Measurements from ENCODE around the gene UGT1A9. TPM values are rescaled to one million over a fixed set of nuclear protein-coding genes. Genes with fewer than 3 reads are reported as not detected.

The UGT1A9 gene
- total RNA-seq, 2 donors from 2014 or later = not detected

DNA sequence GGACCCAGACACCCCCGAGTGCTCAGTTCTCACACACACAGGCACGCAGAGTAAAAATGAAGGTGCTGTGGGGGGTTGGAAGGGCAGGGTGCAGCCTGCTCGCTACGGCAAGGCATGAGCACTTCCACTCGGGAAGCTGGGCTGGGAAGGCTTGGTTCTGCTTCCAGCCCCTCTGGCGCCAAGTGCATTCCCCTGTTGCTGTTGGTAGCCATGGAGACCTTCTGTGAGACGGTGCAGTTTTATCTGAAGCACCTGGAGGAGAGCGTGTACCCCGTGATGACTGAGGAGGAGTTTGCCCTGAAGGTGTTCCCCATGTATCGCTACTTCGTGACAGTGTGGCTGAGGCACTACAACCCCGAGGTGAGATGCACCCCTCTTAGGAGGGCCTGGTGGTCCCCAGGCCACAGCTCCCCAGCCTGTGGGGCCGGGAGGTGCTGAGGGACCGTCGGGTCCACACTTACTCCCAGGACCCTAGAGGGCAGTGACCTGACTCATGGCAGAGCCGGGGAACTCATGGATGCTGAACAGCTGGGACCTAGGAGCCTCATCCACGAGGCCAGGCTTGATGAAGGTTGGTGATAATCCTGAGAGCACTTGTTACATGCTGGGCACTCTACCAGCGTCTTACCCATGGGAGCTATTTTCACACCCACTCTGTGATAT lies 121.9 kb downstream of the UGT1A9 start:
- intact Hi-C loops (cut with DNase I) = no loop called here
- WGBS = 73% methylated on average over 18 of the region's 18 CpGs
- no peaks in the 10 kb centered on the region for H3K27me3 ChIP-seq (replicated peaks; ENCODE audit: insufficient read depth)
- no peaks in the 10 kb centered on the region for H3K36me3 ChIP-seq
- no peak for TF ChIP-seq POLR2AphosphoS5 (IDR thresholded peaks at IDR 0.05)
- TF ChIP-seq POLR2A (IDR thresholded peaks at IDR 0.05) = no peak
- TF ChIP-seq, protein P1, sequence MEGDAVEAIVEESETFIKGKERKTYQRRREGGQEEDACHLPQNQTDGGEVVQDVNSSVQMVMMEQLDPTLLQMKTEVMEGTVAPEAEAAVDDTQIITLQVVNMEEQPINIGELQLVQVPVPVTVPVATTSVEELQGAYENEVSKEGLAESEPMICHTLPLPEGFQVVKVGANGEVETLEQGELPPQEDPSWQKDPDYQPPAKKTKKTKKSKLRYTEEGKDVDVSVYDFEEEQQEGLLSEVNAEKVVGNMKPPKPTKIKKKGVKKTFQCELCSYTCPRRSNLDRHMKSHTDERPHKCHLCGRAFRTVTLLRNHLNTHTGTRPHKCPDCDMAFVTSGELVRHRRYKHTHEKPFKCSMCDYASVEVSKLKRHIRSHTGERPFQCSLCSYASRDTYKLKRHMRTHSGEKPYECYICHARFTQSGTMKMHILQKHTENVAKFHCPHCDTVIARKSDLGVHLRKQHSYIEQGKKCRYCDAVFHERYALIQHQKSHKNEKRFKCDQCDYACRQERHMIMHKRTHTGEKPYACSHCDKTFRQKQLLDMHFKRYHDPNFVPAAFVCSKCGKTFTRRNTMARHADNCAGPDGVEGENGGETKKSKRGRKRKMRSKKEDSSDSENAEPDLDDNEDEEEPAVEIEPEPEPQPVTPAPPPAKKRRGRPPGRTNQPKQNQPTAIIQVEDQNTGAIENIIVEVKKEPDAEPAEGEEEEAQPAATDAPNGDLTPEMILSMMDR (IDR thresholded peaks at IDR 0.05) = no peak
- H3K4me1 ChIP-seq (replicated peaks) = no peaks in the 10 kb centered on the region
- H3K9me3 ChIP-seq = no peaks in the 10 kb centered on the region
- H3K27ac ChIP-seq = no peak overlapping the region
- H3K4me3 ChIP-seq = no peak overlapping the region
- DNase-seq (ENCODE audit: low spot score) = no peak

DNA sequence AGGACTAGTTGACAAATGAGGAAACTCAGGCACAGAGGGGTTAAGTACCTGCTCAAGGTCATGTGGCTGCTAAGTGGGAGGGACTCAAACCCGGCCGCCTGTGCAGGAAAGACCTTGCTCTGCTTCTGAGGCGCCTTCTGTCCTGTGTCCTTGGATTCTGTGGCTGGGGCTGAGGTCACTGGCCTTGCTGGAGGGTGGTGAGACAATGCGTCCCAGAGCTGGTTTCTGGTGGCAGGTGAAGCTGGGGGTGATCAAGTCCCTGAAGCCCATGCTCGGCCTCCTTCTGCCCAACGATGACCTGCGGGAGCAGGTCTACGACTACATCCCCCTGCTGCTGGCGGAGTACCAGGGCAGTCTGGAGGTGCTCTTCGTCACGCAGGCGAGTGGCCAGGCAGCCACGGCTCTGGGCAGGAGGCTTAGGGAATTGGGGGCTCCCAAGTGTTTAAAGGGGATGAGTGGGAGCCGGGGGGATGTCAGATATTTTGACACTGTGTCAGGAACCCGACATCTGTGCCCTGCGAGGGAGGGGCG lies 122.5 kb downstream of the UGT1A9 start:
- Histone ChIP-seq H3K9me3 (no peaks in the 10 kb centered on the region), H3K4me1 (replicated peaks) (no peaks in the 10 kb centered on the region), H3K36me3 (no peaks in the 10 kb centered on the region), H3K4me3 (no peak overlapping the region), H3K27me3 (replicated peaks; ENCODE audit: insufficient read depth) (no peaks in the 10 kb centered on the region), H3K27ac (no peak overlapping the region)
- intact Hi-C loops (cut with DNase I) = no loop called here
- WGBS = 81% methylated on average over 17 of the region's 17 CpGs
- TF ChIP-seq, protein P1 (IDR thresholded peaks at IDR 0.05) = no peak
- no peak for TF ChIP-seq POLR2AphosphoS5 (IDR thresholded peaks at IDR 0.05)
- TF ChIP-seq POLR2A (IDR thresholded peaks at IDR 0.05) = no peak
- no peak for DNase-seq (ENCODE audit: low spot score)

DNA sequence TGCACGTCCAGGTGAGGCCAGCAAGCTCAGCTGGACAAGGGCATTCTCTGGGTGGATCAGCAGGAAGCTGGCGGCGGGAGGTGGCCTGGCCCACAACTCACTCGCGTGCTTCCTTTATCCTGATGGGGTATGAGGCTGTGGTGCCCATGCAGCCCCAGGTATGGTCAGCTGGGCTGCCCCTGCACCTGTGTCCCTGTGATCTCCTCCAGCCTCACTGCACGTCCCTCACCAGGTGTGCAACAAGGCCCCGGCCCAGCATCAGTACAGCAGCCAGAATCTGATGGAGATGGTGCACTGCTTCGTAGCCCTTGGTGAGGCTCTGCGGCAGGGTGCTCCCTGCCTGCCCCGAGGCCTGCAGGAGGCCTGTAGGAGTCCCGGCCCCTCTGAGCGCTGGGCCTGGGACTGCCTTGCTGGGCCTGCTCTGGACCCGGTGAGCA lies 124.1 kb downstream of the UGT1A9 start:
- Histone ChIP-seq H3K9me3 (no peaks in the 10 kb centered on the region), H3K27ac (no peak overlapping the region), H3K36me3 (no peaks in the 10 kb centered on the region), H3K4me1 (replicated peaks) (no peaks in the 10 kb centered on the region), H3K27me3 (replicated peaks; ENCODE audit: insufficient read depth) (no peaks in the 10 kb centered on the region), H3K4me3 (no peak overlapping the region)
- TF ChIP-seq POLR2AphosphoS5 (IDR thresholded peaks at IDR 0.05) (no peak), POLR2A (IDR thresholded peaks at IDR 0.05) (no peak)
- TF ChIP-seq, protein P1 (IDR thresholded peaks at IDR 0.05) = no peak
- intact Hi-C loops (cut with DNase I) = no loop called here
- DNase-seq (ENCODE audit: low spot score) = no peak
- 91% methylated on average over 13 of the region's 13 CpGs for WGBS

DNA sequence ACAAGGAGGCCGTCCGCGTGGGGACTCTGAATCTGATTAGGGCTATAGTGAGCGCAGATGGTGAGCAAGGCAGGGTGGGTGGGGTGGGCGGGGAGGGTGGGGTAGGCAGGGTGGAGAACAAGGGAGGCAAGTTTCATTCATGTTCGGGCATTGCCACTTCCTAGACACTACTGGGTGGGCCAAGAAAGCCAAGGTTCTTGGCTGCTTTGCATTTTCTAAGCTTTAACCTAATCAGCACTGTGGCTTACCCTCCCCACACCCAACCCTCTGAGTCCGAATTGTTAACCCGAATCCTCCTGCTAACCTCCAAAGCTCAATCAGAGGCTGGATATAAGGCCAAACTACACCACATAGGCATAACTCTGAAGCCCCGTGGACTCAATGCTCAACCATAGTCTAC lies 124.6 kb downstream of the UGT1A9 start:
- no peaks in the 10 kb centered on the region for H3K27me3 ChIP-seq (replicated peaks; ENCODE audit: insufficient read depth)
- intact Hi-C loops (cut with DNase I) = no loop called here
- H3K4me1 ChIP-seq (replicated peaks) = no peaks in the 10 kb centered on the region
- H3K4me3 ChIP-seq = no peak overlapping the region
- DNase-seq (ENCODE audit: low spot score) = no peak
- H3K36me3 ChIP-seq = no peaks in the 10 kb centered on the region
- TF ChIP-seq POLR2AphosphoS5 (IDR thresholded peaks at IDR 0.05) = no peak
- TF ChIP-seq, protein P1 (IDR thresholded peaks at IDR 0.05) = no peak
- WGBS = 80% methylated on average over 9 of the region's 9 CpGs
- no peaks in the 10 kb centered on the region for H3K9me3 ChIP-seq
- H3K27ac ChIP-seq = no peak overlapping the region

Measured in prostate gland (tissue), 2 donors.